Fibroblast of villous mesenchyme (primary cell): ENCODE measurements around the gene IL6R. TPM values are rescaled to one million over a fixed set of nuclear protein-coding genes. Genes with fewer than 3 reads are reported as not detected.

Source experiments
- DNase-seq: peaks from one replicate; pipeline ENCODE4 v3.0.0-alpha.2; 2010; ENCODE audit warnings: low read depth
- H3K4me3 ChIP-seq: 2 replicates; pipeline ENCODE4 v1.5.1; 2011; ENCODE audit warnings: low read depth, mild to moderate bottlenecking, low read length
- total RNA-seq: library from RNA; depleted of rRNA; stranded (reverse); fragments of >200 nt; gene quantifications from 2 replicates; pipeline ENCODE4 v1.2.3, GENCODE V29; 2012
- TF ChIP-seq, protein P1 (sequence below): IDR thresholded peaks from 2 replicates; pipeline ENCODE4 v1.5.1; 2012; ENCODE audit warnings: low read depth, mild to moderate bottlenecking, low read length; ENCODE audit not compliant: insufficient read depth

Gene IL6R
- total RNA-seq, 1 donor: 30.2 TPM

DNA sequence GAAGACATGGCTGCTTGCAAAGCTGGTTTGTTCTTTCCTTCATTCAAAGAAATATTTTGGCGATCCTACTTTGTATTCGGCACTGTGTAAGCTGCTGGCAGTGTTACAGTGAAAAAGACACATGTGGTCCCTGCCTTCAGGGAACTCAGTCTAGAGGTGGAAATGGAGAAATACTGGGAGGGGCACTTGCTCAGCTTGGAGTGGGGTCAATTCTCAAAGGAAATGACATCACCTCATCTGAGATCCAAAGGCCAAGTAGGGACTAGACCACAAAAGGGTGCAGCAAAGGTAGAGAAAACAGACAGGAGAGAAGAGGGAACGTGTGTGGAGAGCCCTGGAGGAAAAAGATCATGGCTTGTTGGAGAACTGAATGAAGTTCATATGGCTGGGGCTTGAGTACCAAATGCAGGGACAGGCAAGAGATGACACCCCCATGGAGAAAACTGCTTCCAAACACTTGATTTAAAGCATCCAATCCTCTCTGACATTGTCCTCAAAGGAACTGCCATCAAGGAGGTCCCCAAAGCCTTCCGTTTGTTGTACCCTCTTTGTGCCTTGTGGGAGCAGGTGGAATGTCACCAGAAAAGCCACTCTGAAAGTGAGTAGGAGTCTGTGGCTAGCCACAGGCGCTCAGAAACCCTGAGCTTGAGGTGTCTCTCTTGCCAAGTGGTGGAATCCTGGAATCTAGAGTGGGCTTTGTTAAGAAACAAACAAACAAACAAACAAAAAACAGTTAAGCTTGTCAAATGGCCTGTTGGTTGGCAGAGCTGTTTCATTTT, 48.6 kb downstream of the IL6R start:
- H3K4me3 ChIP-seq: no peak overlapping the region
- DNase-seq: peak; percentile 54
- TF ChIP-seq, protein P1, sequence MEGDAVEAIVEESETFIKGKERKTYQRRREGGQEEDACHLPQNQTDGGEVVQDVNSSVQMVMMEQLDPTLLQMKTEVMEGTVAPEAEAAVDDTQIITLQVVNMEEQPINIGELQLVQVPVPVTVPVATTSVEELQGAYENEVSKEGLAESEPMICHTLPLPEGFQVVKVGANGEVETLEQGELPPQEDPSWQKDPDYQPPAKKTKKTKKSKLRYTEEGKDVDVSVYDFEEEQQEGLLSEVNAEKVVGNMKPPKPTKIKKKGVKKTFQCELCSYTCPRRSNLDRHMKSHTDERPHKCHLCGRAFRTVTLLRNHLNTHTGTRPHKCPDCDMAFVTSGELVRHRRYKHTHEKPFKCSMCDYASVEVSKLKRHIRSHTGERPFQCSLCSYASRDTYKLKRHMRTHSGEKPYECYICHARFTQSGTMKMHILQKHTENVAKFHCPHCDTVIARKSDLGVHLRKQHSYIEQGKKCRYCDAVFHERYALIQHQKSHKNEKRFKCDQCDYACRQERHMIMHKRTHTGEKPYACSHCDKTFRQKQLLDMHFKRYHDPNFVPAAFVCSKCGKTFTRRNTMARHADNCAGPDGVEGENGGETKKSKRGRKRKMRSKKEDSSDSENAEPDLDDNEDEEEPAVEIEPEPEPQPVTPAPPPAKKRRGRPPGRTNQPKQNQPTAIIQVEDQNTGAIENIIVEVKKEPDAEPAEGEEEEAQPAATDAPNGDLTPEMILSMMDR: no peak

- no peak overlapping the region for H3K4me3 ChIP-seq
- TF ChIP-seq, protein P1: no peak
These were observed 49.4 kb downstream of the IL6R start for GRCh38 chr1:154454386-154455120.

DNA sequence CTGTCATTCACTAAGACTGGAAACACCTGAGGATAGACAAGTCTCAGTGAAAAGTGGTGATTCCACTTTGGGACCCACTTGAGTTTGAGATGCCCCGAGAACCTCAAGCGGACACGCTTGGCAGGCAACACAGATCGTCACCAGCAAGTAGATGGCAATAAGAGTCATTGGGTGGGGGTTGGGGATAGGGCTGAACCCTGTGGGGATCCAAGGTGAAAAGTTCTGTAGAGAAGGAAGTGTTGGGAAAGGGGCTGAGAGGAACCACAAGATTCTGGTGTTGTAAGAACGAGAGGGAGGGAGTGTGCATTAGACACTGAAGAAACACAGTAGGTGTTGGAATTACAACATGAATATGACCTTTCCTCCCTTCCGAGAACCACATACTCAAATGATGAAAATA, 51.5 kb downstream of the IL6R start:
- H3K4me3 ChIP-seq: no peak overlapping the region
- TF ChIP-seq, protein P1: no peak
- DNase-seq: no peak

More at GRCh38 chr1:154454386-154455120, 49.4 kb downstream of the IL6R start:
- no peak for DNase-seq

DNA sequence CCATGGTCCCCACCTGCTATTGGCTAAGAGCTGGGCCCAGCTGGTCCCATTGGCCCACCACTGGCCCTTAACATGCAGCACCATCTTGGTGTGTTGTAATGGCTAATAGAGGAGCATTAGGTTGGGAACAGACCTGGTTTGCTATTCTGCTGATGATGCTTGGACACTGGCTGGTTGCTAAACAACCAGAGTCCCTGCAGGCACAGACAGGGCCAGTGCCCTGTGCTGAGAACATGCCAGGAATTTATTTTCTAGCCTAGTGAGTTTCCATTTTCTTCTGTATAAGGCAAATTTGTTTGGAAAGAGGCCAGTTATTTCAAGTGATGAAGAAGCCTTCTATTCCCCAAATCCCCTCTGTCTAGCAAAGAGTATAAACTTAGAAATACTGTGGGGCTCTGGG, 53.9 kb downstream of the IL6R start:
- TF ChIP-seq, protein P1: no peak
- no peak for DNase-seq
- H3K4me3 ChIP-seq: no peak overlapping the region

DNA sequence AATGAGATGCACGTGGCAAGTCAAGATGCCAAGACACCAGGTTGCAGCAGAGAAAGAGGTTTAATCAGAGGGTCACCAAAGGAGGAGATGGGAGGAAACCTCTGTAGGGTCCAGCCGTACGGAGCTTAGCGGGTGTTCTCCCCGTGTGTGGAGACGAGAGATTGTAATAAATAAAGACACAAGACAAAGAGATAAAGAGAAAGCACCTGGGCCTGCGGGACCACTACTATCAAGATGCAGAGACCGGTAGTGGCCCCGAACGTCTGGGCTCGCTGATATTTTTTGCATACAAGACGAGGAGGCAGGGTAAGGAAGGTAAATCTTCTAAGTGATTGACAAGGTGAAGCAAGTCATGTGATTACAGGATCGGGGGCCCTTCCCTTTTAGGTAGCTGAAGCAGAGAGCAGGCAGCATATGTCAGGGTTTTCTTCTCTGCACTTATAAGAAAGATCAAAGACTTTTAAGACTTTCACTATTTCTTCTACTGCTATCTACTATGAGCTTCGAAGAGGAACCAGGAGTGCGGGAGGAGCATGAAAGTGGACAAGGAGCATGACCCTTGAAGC, 55.6 kb downstream of the IL6R start:
- DNase-seq: no peak
- no peak overlapping the region for H3K4me3 ChIP-seq
- TF ChIP-seq, protein P1: no peak

DNA sequence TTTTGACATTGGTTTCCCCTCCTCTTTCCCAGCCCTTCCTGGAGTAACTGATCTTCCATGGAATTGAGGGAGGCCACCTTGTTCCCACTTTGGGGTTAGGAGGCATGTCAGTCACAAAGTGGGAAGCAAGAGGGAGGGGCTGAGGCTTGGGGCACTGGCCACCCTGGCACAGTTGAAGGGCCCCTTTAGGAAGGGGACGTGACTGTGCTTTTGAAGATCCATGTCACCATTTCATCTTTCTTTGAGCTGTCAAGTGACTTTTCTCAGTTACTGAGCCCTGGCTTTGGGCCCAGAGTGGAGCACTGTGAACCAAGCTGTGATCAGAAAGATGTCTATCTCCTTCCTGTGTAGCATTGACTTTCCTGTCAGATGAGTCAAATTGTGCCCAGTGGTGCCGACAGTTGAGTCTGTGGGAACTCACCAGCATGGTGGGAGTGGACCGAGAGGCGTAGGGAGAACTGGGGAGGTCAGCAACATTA, 58.4 kb downstream of the IL6R start:
- DNase-seq: no peak
- TF ChIP-seq, protein P1: no peak
- H3K4me3 ChIP-seq: no peak overlapping the region
